Measurements from ENCODE around the gene CACNA1H. TPM values are rescaled to one million over a fixed set of nuclear protein-coding genes. Genes with fewer than 3 reads are reported as not detected.
"Not testable (repeated sequence)": the region's sequence is repeated elsewhere in the genome, so short reads cannot be mapped to it uniquely, and the experiment has no call there.

Gene CACNA1H
- total RNA-seq, 1 donor from 2014 or later: 0.02 TPM

DNA sequence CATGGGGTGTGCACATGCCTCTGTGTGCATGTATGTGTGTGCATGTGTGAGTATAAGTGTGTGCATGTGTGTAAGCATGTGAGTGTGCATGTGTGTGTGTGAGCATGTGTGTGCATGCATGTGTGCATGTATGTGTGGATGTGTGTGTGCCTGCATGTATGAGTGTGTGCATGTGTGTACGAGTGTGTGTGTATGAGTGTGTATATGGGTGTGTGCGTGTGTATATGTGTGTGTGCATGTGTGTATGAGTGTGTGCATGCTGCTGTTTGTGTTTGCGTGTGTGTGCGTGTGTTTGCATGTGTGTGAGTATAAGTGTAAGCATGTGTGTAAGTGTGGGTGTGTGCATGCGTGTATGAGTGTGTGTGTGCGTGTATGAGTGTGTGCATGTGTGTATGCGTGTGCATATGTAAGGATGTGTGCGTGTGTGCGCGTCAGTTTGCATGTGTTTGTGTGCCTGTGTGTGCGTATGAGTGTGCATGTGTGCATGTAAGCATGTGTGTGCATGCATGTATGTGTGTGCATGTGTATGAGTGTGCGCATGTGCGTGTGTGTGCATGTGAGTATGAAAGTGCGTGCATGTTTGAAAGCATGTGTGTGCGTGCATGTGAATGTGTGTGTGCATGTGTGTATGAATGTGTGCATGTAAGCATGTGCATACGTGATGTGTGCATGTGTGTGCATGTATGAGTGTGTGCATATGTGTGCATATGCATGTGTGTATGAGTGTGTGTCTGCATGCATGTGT is 111.6 kb downstream of the CACNA1H start:
- Mint-ChIP-seq H3K27ac (no peak overlapping the region), H3K4me1 (no peaks in the 10 kb centered on the region), H3K9me3 (no peaks in the 10 kb centered on the region), H3K27me3 (peaks cover 12% of the 10 kb centered on the region), H3K4me3 (no peak overlapping the region), H3K36me3 (ENCODE audit: low read depth) (no peaks in the 10 kb centered on the region)
- TF ChIP-seq, protein P1, sequence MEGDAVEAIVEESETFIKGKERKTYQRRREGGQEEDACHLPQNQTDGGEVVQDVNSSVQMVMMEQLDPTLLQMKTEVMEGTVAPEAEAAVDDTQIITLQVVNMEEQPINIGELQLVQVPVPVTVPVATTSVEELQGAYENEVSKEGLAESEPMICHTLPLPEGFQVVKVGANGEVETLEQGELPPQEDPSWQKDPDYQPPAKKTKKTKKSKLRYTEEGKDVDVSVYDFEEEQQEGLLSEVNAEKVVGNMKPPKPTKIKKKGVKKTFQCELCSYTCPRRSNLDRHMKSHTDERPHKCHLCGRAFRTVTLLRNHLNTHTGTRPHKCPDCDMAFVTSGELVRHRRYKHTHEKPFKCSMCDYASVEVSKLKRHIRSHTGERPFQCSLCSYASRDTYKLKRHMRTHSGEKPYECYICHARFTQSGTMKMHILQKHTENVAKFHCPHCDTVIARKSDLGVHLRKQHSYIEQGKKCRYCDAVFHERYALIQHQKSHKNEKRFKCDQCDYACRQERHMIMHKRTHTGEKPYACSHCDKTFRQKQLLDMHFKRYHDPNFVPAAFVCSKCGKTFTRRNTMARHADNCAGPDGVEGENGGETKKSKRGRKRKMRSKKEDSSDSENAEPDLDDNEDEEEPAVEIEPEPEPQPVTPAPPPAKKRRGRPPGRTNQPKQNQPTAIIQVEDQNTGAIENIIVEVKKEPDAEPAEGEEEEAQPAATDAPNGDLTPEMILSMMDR (IDR thresholded peaks at IDR 0.05): no peak
- no peak for ATAC-seq (ENCODE audit: low read depth)
- DNase-seq: no peak
- intact Hi-C loops (cut with micrococcal nuclease): no loop called here
- ChIA-PET CTCF (no interaction called here), POLR2A (no interaction called here)

DNA sequence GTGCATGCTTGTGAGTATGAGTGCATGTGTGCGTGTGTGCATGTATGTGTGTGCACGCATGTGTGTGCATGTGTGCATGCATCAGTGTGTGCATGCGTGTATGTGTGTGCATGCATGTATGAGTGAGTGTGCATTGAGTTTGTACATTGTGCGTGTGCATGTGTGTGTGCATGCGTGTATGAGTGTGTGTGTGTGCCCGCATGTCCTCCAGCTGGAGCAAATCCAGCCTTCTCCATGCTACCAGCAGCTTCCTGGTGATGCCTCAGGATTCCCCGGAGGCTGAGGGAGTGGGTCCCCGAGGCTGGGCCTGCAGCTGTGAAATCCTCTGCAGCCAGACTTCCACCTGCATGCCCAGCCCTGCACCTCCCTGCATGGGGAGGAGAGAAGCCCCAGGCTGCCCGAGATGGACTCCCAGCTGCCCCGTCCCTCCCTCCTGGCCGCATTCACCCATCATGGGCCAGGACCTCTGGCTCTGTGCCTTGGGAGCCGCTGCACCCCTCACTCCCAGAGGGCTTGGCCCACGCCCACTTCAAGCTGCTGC is 112.3 kb downstream of the CACNA1H start:
- no peaks in the 10 kb centered on the region for H3K36me3 Mint-ChIP-seq (ENCODE audit: low read depth)

DNA sequence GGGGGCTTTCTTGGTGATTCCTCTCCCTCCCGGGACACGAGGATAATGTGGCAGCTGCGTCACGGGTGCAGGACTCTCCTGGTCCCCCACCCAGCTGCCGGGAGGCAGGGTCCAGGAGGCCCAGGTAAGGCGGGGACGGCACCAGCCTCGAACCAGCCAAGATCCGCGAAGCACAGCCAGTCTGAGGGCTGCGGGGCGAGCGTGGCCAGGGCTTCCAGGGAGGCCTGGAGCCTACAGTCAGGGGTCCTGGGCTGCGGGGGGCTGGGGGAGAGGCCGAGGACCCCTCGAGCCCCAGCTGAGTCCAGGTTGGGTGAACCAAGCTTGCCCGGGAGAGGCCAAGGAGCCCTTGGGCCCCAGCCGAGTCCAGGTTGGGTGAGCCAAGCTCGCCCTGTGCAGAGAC is 112.9 kb downstream of the CACNA1H start:
- TF ChIP-seq, protein P1 (IDR thresholded peaks at IDR 0.05): no peak
- intact Hi-C loops (cut with micrococcal nuclease): no loop called here
- ChIA-PET POLR2A (no interaction called here), CTCF (no interaction called here)
- H3K4me1 Mint-ChIP-seq: no peaks in the 10 kb centered on the region
- no peaks in the 10 kb centered on the region for H3K36me3 Mint-ChIP-seq (ENCODE audit: low read depth)
- H3K4me3 Mint-ChIP-seq: no peak overlapping the region
- peaks cover 9% of the 10 kb centered on the region for H3K27me3 Mint-ChIP-seq
- no peak for DNase-seq
- no peak overlapping the region for H3K27ac Mint-ChIP-seq
- no peaks in the 10 kb centered on the region for H3K9me3 Mint-ChIP-seq
- ATAC-seq (ENCODE audit: low read depth): no peak

More for the DNA sequence above, 112.3 kb downstream of the CACNA1H start:
- Mint-ChIP-seq H3K9me3 (no peaks in the 10 kb centered on the region), H3K27ac (no peak overlapping the region), H3K27me3 (peaks cover 12% of the 10 kb centered on the region), H3K4me1 (no peaks in the 10 kb centered on the region), H3K4me3 (no peak overlapping the region)
- ChIA-PET CTCF (no interaction called here), POLR2A (no interaction called here)
- TF ChIP-seq, protein P1 (IDR thresholded peaks at IDR 0.05): no peak
- intact Hi-C loops (cut with micrococcal nuclease): no loop called here
- DNase-seq (no peak), ATAC-seq (ENCODE audit: low read depth) (no peak)

GRCh38 chr16:1269418-1269817 is 116.5 kb downstream of the CACNA1H start:
- POLR2A ChIA-PET: interaction anchor here (0.7 kb wide), 1 partner anchor 655 kb away, joined by 5 read pairs; no protein-coding TSS in a partner anchor
- CTCF ChIA-PET; H3K9me3 Mint-ChIP-seq; DNase-seq; H3K4me3 Mint-ChIP-seq; ATAC-seq (ENCODE audit: low read depth); intact Hi-C loops (cut with micrococcal nuclease); H3K4me1 Mint-ChIP-seq; H3K27ac Mint-ChIP-seq; H3K27me3 Mint-ChIP-seq; H3K36me3 Mint-ChIP-seq (ENCODE audit: low read depth): not testable (repeated sequence)

DNA sequence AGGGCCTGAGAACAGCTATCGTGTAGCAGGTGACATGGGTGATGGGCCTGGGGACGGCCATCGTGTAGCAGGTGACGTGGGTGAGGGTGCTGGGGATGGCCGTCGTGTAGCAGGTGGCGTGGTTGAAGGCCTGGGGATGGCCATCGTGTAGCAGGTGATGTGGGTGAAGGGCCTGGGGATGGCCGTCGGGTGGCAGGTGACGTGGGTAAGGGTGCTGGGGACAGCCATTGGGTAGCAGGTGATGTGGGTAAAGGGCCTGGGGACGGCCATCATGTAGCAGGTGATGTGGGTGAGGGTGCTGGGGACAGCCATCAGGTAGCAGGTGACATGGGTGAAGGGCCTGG is 118.4 kb downstream of the CACNA1H start:
- ChIA-PET POLR2A (no interaction called here), CTCF (no interaction called here)
- Mint-ChIP-seq H3K9me3 (no peaks in the 10 kb centered on the region), H3K27me3 (peaks cover 11% of the 10 kb centered on the region), H3K27ac (peak overlapping the region; percentile 43), H3K36me3 (ENCODE audit: low read depth) (no peaks in the 10 kb centered on the region), H3K4me1 (no peaks in the 10 kb centered on the region), H3K4me3 (no peak overlapping the region)
- no peak for DNase-seq
- intact Hi-C loops (cut with micrococcal nuclease): no loop called here
- ATAC-seq (ENCODE audit: low read depth): no peak
- TF ChIP-seq, protein P1 (IDR thresholded peaks at IDR 0.05): no peak

Other genes starting within 250 kb of the CACNA1H start
- 30.7 and 36.1 TPM in 2 replicates for gene LMF1, start 182.1 kb upstream of the CACNA1H start, total RNA-seq
- 0.18 and 0.27 TPM in 2 replicates for gene SOX8, start 171.3 kb upstream of the CACNA1H start, total RNA-seq
- not detected in 2 replicates for gene SSTR5, start 80.4 kb upstream of the CACNA1H start, total RNA-seq
- not detected in 2 replicates for gene C1QTNF8, start 56.9 kb upstream of the CACNA1H start, total RNA-seq
- gene TPSG1, start 72.2 kb downstream of the CACNA1H start, total RNA-seq: not detected in 2 replicates
- not detected in 2 replicates for gene TPSB2, start 77.1 kb downstream of the CACNA1H start, total RNA-seq
- gene TPSAB1, start 87.6 kb downstream of the CACNA1H start, total RNA-seq: not detected in 2 replicates
- not detected in 2 replicates for gene TPSD1, start 103.0 kb downstream of the CACNA1H start, total RNA-seq
- 220 and 240 TPM in 2 replicates for gene UBE2I, start 156.5 kb downstream of the CACNA1H start, total RNA-seq
- gene BAIAP3, start 180.5 kb downstream of the CACNA1H start, total RNA-seq: 6.5 and 8.5 TPM in 2 replicates
- gene TSR3, start 198.8 kb downstream of the CACNA1H start, total RNA-seq: 45.3 and 49.0 TPM in 2 replicates
- gene GNPTG, start 198.8 kb downstream of the CACNA1H start, total RNA-seq: 36.3 and 40.2 TPM in 2 replicates